GM20000 (cell line): ENCODE measurements around the gene CAP2.

ENCODE experiments used
- DNase-seq: peaks from one replicate; pipeline ENCODE4 v3.0.0; 2012; ENCODE audit warnings: low spot score
- CTCF ChIP-seq: IDR thresholded peaks from 2 replicates; pipeline ENCODE4 v1.5.1; 2012; ENCODE audit warnings: mild to moderate bottlenecking, control low read depth; ENCODE audit errors: extremely low read depth, missing control alignments

CAP2 gene

DNA sequence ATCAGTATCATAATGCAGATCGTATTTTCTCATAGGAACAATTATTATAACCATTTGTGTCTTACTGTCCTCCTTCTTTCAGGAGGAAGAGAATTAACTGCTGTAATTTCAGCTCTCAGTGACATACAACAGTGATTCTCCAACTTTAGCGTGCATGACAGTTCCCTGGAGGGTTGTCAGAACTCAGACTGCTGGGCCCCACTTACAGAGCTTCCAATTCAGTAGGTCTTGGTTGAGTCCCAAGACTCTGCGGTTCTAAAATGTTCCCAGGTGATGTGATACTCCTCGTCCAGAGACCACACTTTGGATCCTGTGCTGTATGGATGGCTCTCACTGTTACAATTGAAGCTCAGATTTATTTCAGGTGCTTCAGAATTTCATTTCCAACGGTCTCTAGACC, 72.8 kb downstream of the CAP2 start:
- no peak for DNase-seq
- TF ChIP-seq CTCF = no peak

DNA sequence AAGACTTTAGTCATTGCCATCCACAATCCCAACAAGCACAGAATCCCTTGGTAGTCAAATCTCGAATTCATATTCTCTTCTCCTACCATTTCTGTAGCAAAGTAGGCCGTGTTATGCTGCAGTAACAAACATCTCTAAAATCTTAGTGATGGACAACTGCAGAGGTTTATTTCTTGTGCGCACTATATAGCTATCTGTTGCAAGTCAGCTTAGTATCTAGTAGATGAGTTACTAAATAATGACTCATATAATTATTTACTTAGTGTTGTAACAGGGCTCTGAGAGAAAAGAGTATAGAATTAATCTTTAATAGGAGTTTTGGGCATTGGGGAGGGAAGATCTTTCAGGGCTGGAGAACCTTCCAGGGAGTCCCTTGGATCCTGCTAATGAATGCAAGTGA, 73.3 kb downstream of the CAP2 start:
- TF ChIP-seq CTCF = no peak
- DNase-seq = no peak

DNA sequence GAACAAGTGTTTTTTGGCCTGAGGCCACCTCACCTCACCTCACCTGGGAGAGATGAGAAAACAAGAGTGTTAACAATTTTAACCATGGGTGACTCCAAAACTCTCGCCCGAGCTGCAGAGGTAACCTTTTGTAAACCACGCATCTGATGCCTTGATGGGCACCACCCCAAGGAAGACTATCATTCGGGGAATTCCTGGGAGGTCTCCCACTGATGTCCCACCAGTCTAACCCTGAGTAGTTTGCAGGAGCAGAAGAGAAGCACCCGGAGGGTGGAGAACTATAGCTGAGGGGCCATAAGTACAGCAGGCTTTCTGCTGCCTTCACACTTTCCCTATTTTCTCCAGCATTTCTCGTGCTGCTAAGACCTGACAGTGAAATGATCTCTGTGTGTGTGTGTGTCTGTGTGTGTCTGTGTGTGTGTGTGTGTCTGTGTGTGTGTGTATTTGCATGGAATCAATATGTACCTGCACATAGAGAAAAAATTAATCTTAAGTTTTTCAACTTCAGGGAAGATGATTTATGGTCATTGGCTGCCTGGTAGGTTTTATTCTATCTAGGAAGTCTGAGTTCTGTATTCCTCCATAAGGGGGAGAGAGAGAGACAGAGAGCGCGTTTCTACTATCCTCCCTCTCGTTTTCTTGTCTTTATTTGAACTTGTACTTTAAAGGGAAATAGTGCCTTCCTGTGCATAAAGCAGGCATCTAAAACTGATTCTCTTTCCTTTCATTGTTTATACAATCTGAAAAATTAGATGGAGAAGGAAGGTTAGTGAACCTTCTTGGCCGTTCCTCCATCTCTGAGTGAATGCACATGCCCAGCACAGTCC, 75.8 kb downstream of the CAP2 start:
- no peak for DNase-seq
- TF ChIP-seq CTCF = no peak

DNA sequence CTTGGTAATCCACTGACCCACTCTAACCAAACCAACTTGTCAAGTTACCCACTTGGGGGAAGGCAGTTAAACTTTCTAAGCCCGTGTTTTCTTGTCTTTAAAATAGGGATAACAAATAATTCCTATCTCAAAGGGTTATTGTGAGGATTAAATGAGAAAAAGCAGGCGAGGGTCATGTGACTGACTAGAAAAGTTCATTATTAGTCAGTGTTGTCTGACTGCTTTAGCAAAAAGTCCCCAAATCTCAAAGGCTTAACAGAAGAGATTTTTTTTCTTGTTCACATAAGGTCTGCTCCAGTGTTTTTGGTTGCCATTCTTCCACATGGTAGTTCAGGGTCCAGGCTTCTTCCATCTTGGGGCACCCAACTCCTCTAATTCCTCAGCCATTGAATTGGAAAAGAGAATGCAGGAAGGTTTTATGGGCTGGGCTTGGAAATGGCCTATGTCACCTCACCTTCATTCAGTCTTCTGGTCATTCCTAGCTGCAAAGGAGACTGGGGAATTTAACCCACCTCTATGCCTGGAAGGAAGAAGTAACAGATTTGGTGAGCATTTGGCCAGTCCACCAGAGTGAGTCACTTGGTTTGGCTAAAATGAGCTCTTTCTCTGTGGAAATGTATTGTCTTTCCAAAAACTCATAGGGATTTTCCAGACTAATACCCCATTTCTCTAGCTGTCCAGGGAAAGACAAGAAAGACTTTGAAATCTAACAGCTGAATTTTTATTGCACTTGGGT, 77.0 kb downstream of the CAP2 start:
- no peak for DNase-seq
- TF ChIP-seq CTCF = no peak

DNA sequence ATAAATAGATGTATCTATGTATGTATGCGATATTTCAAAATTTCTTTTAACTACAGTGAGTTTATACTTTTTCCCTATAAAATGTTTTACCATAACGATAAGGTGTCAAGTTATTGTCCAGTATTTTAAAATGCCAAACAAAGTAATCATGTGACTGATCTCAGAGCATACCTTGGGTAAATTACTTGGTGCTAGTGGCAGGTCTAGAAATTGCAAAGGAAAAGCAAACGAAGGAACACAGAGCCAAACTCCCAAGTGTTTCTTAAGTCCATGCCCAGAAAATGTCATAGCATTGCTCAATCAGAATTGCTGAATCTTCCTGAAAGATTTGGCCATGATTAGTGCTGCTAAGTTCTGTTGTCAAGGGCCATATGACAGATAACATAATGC, 77.5 kb downstream of the CAP2 start:
- no peak for TF ChIP-seq CTCF
- DNase-seq = no peak

DNA sequence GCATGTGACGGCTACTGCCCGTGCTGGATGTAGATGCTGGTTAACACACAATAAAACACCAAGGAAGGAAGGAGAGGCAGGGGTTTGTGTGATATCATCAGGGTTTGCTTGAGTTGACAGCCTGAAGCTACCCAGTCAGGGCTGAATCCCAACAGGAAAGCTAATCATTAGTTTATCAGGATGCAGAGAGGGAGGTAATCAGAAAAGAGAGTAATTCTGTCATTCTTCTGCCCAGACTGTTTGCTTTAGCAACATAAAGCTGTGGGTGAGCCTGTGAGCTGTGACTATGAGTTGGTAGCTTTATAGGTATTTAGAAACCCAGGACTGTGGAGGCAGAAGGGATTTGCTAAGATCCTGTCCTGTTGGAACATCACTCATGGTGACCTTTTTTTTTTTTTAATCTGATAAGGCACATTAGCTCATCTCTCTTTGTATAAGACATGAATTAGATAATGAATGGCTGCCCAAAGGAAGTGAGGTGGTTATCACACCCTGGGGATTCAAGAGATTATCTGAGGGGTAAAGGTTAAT, 79.3 kb downstream of the CAP2 start:
- no peak for DNase-seq
- no peak for TF ChIP-seq CTCF

DNA sequence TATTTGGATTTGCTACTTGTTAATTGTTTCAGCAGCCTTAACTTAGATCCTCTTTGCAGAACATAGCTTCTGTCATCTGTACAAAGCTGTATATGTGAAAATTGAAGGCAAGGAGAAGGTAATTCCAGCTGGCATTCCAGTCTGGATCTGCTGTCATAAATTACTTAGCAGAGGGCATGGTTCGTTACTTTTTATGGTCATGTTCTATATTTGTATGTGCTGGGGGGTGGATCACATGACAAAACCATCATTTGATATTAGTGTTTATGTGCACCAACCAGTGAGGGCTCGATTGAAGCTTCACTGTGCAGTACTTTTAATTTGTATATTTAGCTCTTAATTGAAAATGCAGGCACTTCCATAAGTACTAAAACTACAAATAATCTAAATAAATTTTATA, 80.2 kb downstream of the CAP2 start:
- no peak for DNase-seq
- TF ChIP-seq CTCF = no peak
